ENCODE measurements around the gene SIK3.

Gene SIK3

GRCh38 chr11:117016246-117016645 is 82.0 kb downstream of the SIK3 start:
- H3K4me3 ChIP-seq (ENCODE audit: low read length): no peak overlapping the region
- no peaks in the 10 kb centered on the region for H3K36me3 ChIP-seq (ENCODE audit: control insufficient read depth, insufficient read depth, low read length)
- no peaks in the 10 kb centered on the region for H3K27me3 ChIP-seq (ENCODE audit: insufficient read depth, low read length, poor library complexity)
- no peak overlapping the region for H3K4ac ChIP-seq (ENCODE audit: low read depth, low read length)
- no peaks in the 10 kb centered on the region for H3K4me1 ChIP-seq (ENCODE audit: control insufficient read depth, low read depth, low read length)
- no CpG with 5 or more reads among the region's 6 CpGs for WGBS (ENCODE audit: extremely low coverage, insufficient coverage, low lambda C conversion rate)
- H2BK15ac ChIP-seq (replicated peaks; ENCODE audit: low read depth): no peak overlapping the region
- H2AK5ac ChIP-seq (ENCODE audit: low read length): no peak overlapping the region
- H3K79me1 ChIP-seq (ENCODE audit: low read length): peaks cover 7% of the 10 kb centered on the region
- no peak overlapping the region for H3K4me2 ChIP-seq (ENCODE audit: low read length)
- H3K56ac ChIP-seq (ENCODE audit: low read length): no peak overlapping the region
- DNase-seq: no peak
- H3K27ac ChIP-seq (ENCODE audit: low read depth, low read length): no peak overlapping the region
- H4K8ac ChIP-seq (ENCODE audit: low read depth, low read length): no peak overlapping the region
- no peak overlapping the region for H3K18ac ChIP-seq (ENCODE audit: low read length)
- H3K9ac ChIP-seq (ENCODE audit: low read length): no peak overlapping the region
- no peak overlapping the region for H2BK120ac ChIP-seq (ENCODE audit: low read depth, low read length)
- peaks cover 8% of the 10 kb centered on the region for H3K79me2 ChIP-seq (ENCODE audit: control insufficient read depth, insufficient read depth, low read length)
- H2BK5ac ChIP-seq (ENCODE audit: low read length): no peak overlapping the region
- no peak overlapping the region for H4K5ac ChIP-seq (ENCODE audit: low read length)
- no peak overlapping the region for H3K23ac ChIP-seq (ENCODE audit: low read length)

GRCh38 chr11:117011541-117011898 is 86.7 kb downstream of the SIK3 start:
- no peak for DNase-seq
- WGBS (ENCODE audit: extremely low coverage, insufficient coverage, low lambda C conversion rate): no CpG with 5 or more reads among the region's 3 CpGs
- Histone ChIP-seq H2BK15ac (replicated peaks; ENCODE audit: low read depth) (no peak overlapping the region), H3K27me3 (ENCODE audit: insufficient read depth, low read length, poor library complexity) (no peaks in the 10 kb centered on the region), H3K4me2 (ENCODE audit: low read length) (no peak overlapping the region), H3K4ac (ENCODE audit: low read depth, low read length) (no peak overlapping the region), H3K56ac (ENCODE audit: low read length) (no peak overlapping the region), H4K5ac (ENCODE audit: low read length) (no peak overlapping the region), H2AK5ac (ENCODE audit: low read length) (no peak overlapping the region), H3K18ac (ENCODE audit: low read length) (no peak overlapping the region), H3K4me1 (ENCODE audit: control insufficient read depth, low read depth, low read length) (peaks cover 5% of the 10 kb centered on the region), H3K79me1 (ENCODE audit: low read length) (peaks cover 4% of the 10 kb centered on the region), H2BK120ac (ENCODE audit: low read depth, low read length) (no peak overlapping the region), H2BK5ac (ENCODE audit: low read length) (no peak overlapping the region), H3K4me3 (ENCODE audit: low read length) (no peak overlapping the region), H4K8ac (ENCODE audit: low read depth, low read length) (no peak overlapping the region), H3K36me3 (ENCODE audit: control insufficient read depth, insufficient read depth, low read length) (no peaks in the 10 kb centered on the region), H3K79me2 (ENCODE audit: control insufficient read depth, insufficient read depth, low read length) (no peaks in the 10 kb centered on the region), H3K9ac (ENCODE audit: low read length) (no peak overlapping the region), H3K23ac (ENCODE audit: low read length) (no peak overlapping the region), H3K27ac (ENCODE audit: low read depth, low read length) (no peak overlapping the region)

GRCh38 chr11:117010808-117011540 is 87.3 kb downstream of the SIK3 start:
- Histone ChIP-seq H3K23ac (ENCODE audit: low read length) (no peak overlapping the region), H3K27ac (ENCODE audit: low read depth, low read length) (no peak overlapping the region), H4K5ac (ENCODE audit: low read length) (no peak overlapping the region), H4K8ac (ENCODE audit: low read depth, low read length) (no peak overlapping the region), H3K79me2 (ENCODE audit: control insufficient read depth, insufficient read depth, low read length) (no peaks in the 10 kb centered on the region), H3K4me1 (ENCODE audit: control insufficient read depth, low read depth, low read length) (peaks cover 5% of the 10 kb centered on the region), H3K9ac (ENCODE audit: low read length) (no peak overlapping the region), H2BK5ac (ENCODE audit: low read length) (no peak overlapping the region), H2BK120ac (ENCODE audit: low read depth, low read length) (no peak overlapping the region), H3K79me1 (ENCODE audit: low read length) (peaks cover 5% of the 10 kb centered on the region), H3K56ac (ENCODE audit: low read length) (no peak overlapping the region), H3K18ac (ENCODE audit: low read length) (no peak overlapping the region), H2BK15ac (replicated peaks; ENCODE audit: low read depth) (no peak overlapping the region), H2AK5ac (ENCODE audit: low read length) (no peak overlapping the region), H3K4me2 (ENCODE audit: low read length) (no peak overlapping the region), H3K36me3 (ENCODE audit: control insufficient read depth, insufficient read depth, low read length) (no peaks in the 10 kb centered on the region), H3K27me3 (ENCODE audit: insufficient read depth, low read length, poor library complexity) (no peaks in the 10 kb centered on the region), H3K4me3 (ENCODE audit: low read length) (no peak overlapping the region), H3K4ac (ENCODE audit: low read depth, low read length) (no peak overlapping the region)
- no CpG with 5 or more reads among the region's 14 CpGs for WGBS (ENCODE audit: extremely low coverage, insufficient coverage, low lambda C conversion rate)
- DNase-seq: no peak

- Histone ChIP-seq H3K4ac (ENCODE audit: low read depth, low read length) (no peak overlapping the region), H3K9ac (ENCODE audit: low read length) (no peak overlapping the region), H3K4me3 (ENCODE audit: low read length) (no peak overlapping the region), H4K5ac (ENCODE audit: low read length) (no peak overlapping the region), H3K27me3 (ENCODE audit: insufficient read depth, low read length, poor library complexity) (no peaks in the 10 kb centered on the region), H3K56ac (ENCODE audit: low read length) (no peak overlapping the region), H2BK120ac (ENCODE audit: low read depth, low read length) (no peak overlapping the region), H3K79me1 (ENCODE audit: low read length) (peaks cover 5% of the 10 kb centered on the region), H3K18ac (ENCODE audit: low read length) (peak overlapping the region; percentile 75), H3K4me1 (ENCODE audit: control insufficient read depth, low read depth, low read length) (peaks cover 5% of the 10 kb centered on the region), H3K23ac (ENCODE audit: low read length) (no peak overlapping the region), H2BK5ac (ENCODE audit: low read length) (no peak overlapping the region), H3K36me3 (ENCODE audit: control insufficient read depth, insufficient read depth, low read length) (no peaks in the 10 kb centered on the region), H3K27ac (ENCODE audit: low read depth, low read length) (peak overlapping the region; percentile 51), H3K4me2 (ENCODE audit: low read length) (no peak overlapping the region), H3K79me2 (ENCODE audit: control insufficient read depth, insufficient read depth, low read length) (no peaks in the 10 kb centered on the region), H4K8ac (ENCODE audit: low read depth, low read length) (no peak overlapping the region), H2AK5ac (ENCODE audit: low read length) (no peak overlapping the region), H2BK15ac (replicated peaks; ENCODE audit: low read depth) (no peak overlapping the region)
- 88% methylated on average over 1 of the region's 3 CpGs for WGBS (ENCODE audit: extremely low coverage, insufficient coverage, low lambda C conversion rate)
- DNase-seq: peak; percentile 93
Measured at GRCh38 chr11:117009905-117010605, 88.2 kb downstream of the SIK3 start.

GRCh38 chr11:117005758-117006157 is 92.5 kb downstream of the SIK3 start:
- Histone ChIP-seq H2BK15ac (replicated peaks; ENCODE audit: low read depth) (no peak overlapping the region), H3K4ac (ENCODE audit: low read depth, low read length) (no peak overlapping the region), H3K27ac (ENCODE audit: low read depth, low read length) (no peak overlapping the region), H3K4me2 (ENCODE audit: low read length) (no peak overlapping the region), H3K36me3 (ENCODE audit: control insufficient read depth, insufficient read depth, low read length) (no peaks in the 10 kb centered on the region), H3K18ac (ENCODE audit: low read length) (no peak overlapping the region), H2BK120ac (ENCODE audit: low read depth, low read length) (no peak overlapping the region), H3K27me3 (ENCODE audit: insufficient read depth, low read length, poor library complexity) (no peaks in the 10 kb centered on the region), H3K4me1 (ENCODE audit: control insufficient read depth, low read depth, low read length) (peaks cover 5% of the 10 kb centered on the region), H3K79me2 (ENCODE audit: control insufficient read depth, insufficient read depth, low read length) (no peaks in the 10 kb centered on the region), H3K79me1 (ENCODE audit: low read length) (peaks cover 3% of the 10 kb centered on the region), H2AK5ac (ENCODE audit: low read length) (no peak overlapping the region), H4K5ac (ENCODE audit: low read length) (no peak overlapping the region), H3K9ac (ENCODE audit: low read length) (no peak overlapping the region), H3K4me3 (ENCODE audit: low read length) (no peak overlapping the region), H3K23ac (ENCODE audit: low read length) (no peak overlapping the region), H2BK5ac (ENCODE audit: low read length) (no peak overlapping the region), H3K56ac (ENCODE audit: low read length) (no peak overlapping the region), H4K8ac (ENCODE audit: low read depth, low read length) (no peak overlapping the region)
- no CpG with 5 or more reads among the region's 1 CpG for WGBS (ENCODE audit: extremely low coverage, insufficient coverage, low lambda C conversion rate)
- no peak for DNase-seq

Data from mesendoderm (in vitro differentiated cells).